ENCODE measurements around the gene SEMA4B.

DNA sequence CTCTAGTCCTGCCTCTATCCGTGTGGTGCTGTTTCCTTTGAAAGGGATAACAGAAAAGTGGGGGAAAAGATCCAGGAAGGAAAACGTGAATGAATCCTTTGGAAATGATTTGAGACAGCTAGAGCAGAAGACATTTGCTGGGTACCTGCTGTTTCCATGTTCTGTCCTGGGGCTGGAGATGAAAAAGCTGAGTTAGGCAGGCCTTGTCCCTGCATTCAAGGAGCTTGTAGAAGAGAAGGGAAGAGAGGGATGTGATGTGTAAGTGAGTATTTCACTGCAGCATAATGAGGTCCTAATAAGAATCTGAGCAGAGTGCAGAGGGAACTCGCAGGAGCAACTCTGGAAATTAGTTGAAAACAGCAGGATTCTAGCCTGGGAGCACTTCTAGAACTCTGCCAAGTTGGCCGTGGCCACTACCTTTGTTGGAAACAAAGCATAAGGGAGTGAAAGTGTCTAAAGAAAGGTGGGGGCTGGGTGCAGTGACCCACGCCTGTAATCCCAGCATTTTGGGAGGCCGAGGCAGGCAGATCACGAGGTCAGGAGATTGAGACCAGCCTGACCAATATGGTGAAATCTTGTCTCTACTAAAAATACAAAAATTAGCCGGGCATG is 13.8 kb upstream of the SEMA4B start:
- TF ChIP-seq POLR2A (IDR thresholded peaks at IDR 0.05; ENCODE audit: low read depth, low read length) (no peak), POLR2AphosphoS5 (IDR thresholded peaks at IDR 0.05; ENCODE audit: low read depth, low read length) (no peak), TAF1 (IDR thresholded peaks at IDR 0.05; ENCODE audit: borderline replicate concordance, low read depth, low read length) (no peak)

Data from GM12892 (cell line).